NCI-H2196 treated with DMSO at 0.1 percent for 48 hours (cell line): ENCODE results near the gene OTOGL.

ENCODE experiments used
- DNase-seq: peaks from one replicate; lab custom pipeline; 2025; ENCODE audit not compliant: unreplicated experiment; lab: John Stamatoyannopoulos, UW

The OTOGL gene

GRCh38 chr12:80183939-80184338, 84.6 kb downstream of the OTOGL start:
- DNase-seq: no peak

DNA sequence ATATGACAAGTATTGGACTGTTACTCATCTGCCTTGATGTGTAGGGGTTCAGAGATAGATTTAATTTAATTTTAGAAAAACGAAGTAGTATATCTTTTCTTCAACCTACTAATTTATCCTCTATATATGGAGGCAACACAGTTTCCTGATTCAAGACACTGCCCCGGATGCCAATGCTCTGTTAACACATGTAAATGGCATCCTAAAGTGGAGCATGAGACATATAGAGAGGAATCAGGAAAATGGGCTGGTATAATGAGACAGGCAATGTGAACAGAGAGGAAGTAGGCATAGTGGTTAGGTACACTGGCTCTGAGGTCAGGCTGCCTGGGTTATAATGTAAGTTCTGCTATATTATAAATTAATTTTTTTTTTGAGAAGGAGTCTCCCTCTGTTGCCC, 85.6 kb downstream of the OTOGL start:
- no peak for DNase-seq

- peak; percentile 29 for DNase-seq
Observed at GRCh38 chr12:80186727-80187217, 87.4 kb downstream of the OTOGL start.

DNA sequence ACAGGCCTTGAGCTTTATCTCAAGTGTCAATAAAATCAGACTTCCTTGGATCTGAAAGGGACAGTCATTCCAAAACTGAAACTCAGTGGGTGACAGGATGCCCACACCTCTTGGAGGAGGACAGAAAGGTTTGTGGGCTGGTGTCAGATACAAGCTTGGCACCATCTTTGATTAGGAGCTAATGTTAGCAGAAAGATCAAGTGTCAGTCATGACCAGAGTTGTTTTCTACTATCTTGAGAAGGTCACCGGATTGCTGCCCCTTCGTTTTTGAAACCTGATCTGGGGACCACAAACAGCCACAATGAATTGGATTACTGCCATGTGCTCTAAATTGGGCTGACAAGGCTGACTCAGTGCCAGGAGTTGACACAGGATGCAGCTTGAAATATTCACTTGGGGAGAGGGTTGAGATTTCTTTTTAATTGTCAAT, 88.3 kb downstream of the OTOGL start:
- peak; percentile 32 for DNase-seq

DNA sequence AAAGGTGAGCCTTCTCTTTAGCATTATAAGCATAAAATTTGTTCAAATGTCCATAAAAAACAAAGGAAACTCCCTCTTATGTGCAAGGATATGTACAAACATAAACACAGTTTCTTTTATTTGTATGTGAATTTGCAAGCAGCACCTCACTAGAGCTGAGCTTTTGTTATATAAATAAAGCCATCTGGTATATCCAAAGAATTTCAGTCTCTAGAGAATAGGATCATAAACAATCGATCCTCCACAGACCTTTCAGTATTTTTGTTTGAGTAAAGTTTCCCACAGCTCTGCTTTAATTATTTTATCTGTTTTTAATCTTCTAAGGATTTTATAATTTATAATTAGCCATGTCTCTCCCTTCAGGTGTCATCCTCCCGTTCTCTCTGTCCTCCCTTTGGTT, 89.2 kb downstream of the OTOGL start:
- no peak for DNase-seq

GRCh38 chr12:80189241-80189640, 89.9 kb downstream of the OTOGL start:
- no peak for DNase-seq

DNA sequence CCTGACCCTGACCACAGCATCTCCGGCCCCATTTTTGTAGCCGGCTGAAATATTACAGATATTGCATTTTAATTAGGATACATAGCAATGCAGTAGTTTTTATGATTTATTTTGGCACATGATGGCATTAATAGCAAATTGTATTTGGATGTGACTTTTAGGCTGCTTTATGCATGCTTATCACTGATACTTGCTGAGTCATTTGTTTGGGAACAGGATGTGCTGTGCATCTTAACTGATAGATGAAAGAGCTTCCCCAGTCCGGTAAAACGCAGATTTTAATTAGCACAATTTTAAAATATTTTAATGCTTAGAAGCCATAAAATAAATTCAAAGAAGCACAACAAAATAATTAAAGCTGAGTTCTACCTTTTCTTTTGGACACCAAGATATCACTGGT, 90.7 kb downstream of the OTOGL start:
- no peak for DNase-seq

- no peak for DNase-seq
Observed at GRCh38 chr12:80192087-80192486, 92.8 kb downstream of the OTOGL start.

GRCh38 chr12:80193865-80194264, 94.5 kb downstream of the OTOGL start:
- no peak for DNase-seq

DNA sequence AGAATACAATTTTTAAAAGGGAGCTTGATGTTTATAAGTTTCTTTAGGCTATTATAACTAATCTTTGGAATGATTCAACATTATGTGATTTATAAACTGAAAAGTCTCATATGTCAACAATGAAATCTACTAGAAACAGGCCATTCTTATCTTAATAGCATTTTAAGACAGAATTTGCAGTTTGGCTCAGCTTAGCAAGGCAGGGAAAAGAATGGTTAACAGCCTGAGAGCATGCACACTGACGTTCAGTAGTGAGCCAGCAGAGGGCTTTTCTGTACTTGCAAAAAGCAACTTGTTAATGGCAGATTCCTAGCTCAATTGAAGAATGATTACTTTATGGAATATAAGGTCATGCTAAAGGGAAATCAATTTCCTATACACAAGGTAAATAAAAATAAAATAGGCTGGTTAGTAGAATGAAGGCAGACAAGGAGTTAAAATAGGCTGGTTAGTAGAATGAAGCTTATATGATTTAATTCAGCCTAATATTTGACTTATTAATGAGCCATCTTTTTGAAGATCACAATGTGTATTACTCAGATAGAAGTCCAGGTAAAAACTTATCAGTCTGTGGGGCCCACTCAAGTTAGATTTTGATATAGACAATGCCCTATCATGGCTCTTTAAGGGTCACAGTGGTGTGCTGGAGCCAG, 95.9 kb downstream of the OTOGL start:
- no peak for DNase-seq

- DNase-seq: no peak
Observed at GRCh38 chr12:80195737-80196136, 96.4 kb downstream of the OTOGL start.

GRCh38 chr12:80196419-80196818, 97.1 kb downstream of the OTOGL start:
- DNase-seq: no peak

- no peak for DNase-seq
Observed at GRCh38 chr12:80198782-80199337, 99.5 kb downstream of the OTOGL start.

DNA sequence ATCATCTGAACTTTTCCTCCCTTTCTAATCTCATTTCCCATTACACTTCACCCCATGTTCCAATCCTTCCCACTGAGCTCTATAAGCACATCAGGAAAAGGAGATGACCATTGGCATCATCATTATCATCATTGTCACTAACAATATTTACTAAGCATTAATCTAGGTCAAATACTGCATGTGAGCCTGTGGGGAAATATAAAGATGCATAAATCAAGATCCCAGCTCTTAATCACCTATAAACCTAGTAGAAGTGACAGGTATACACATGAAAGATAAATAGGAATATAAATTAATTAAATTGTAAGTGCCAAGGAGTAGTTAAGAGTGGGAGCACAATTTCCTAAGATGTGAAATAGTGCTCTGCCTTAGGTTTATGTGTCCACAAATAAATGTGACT, 100.6 kb downstream of the OTOGL start:
- no peak for DNase-seq

DNA sequence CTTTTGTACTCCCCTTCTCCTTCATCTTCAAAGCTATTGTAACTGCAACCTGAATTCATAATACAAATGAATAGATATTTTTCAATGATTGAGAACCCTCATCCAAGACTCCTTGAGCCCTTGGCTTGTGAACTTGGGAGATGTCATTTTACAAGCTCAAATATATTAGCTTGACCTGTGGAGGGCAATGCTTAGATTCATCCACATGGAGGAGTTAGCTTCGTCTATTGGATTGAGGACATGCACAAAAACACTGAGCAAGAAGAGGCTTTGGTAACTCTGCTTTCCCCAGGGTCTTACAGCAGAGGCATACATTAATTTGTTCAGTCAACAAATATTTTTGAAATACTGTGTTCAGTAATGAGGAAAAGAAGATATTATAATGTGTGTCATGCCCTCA, 101.1 kb downstream of the OTOGL start:
- DNase-seq: no peak

DNA sequence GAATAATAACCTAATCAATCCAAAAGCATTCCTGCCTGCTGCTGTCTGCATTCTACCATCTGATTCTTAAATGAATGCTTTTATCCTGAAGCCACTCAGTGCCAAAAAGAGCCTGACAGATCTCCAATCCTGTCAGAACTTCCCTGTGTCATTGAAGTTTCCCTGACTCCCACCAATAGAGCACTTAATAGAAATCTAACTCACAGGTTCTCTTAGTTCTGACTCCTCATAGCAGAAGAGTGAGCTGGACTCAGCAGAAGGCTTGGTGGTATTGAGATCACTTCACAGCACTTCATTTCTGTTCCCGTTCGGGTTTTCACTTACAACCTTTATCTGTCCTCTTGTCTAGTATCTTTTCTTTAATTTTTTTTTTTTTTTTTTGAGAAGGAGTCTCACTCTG, 102.6 kb downstream of the OTOGL start:
- no peak for DNase-seq

DNA sequence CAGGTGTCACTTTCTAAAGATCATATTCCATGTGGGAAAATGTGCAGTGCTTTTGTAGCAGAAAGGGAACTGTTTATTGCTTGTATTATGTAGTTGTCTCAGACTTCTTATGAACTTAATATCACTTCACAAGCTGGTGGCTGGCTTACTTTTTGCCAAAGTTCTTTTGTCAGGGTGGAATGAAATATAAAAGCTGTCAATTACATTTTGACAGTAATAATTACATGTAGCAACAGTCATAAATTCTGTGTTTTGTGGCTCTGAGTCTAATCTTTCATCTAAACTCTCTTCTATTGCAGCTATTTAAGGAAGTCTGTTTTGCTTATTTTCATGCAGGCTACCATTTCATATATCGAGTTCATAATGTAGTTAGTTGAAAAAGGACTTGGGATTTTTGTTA, 106.6 kb downstream of the OTOGL start:
- DNase-seq: no peak

DNA sequence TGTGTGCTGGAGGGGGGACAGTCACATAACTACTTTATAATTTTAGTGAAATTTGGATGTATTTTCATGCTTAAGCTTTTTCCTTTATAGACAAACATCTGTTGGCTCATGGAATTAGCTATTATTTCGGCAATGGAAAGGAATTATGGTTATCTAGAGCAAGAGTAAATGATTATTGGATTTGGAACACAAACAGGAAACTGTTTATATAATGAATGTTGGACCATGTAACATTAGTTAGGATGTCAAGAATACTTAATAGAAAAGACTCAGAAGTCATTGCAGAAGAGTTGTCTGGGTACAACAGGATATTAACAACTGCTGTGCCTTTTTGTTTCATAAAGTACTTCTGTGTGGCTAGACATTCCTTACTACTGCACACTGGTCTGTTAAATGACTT, 108.7 kb downstream of the OTOGL start:
- DNase-seq: no peak

DNA sequence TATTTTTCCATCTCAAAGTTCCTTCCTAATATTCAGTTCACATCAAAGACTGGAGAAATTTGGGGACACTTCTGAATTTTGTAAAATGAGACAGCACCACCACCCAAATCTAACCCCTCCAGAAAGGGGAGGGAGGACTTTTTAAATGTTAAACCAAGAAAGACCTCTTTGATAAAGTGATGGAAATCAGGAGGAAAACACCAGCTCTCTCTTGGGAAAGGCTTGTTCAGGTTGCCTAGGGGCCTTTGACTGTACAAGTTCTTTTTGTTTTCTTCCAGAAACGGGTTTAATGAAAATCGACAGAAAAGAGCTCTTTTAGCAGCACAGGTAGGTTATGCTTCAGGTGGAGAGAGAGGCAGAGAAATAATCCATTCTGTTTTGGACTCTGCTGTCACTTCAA, 112.3 kb downstream of the OTOGL start:
- no peak for DNase-seq

DNA sequence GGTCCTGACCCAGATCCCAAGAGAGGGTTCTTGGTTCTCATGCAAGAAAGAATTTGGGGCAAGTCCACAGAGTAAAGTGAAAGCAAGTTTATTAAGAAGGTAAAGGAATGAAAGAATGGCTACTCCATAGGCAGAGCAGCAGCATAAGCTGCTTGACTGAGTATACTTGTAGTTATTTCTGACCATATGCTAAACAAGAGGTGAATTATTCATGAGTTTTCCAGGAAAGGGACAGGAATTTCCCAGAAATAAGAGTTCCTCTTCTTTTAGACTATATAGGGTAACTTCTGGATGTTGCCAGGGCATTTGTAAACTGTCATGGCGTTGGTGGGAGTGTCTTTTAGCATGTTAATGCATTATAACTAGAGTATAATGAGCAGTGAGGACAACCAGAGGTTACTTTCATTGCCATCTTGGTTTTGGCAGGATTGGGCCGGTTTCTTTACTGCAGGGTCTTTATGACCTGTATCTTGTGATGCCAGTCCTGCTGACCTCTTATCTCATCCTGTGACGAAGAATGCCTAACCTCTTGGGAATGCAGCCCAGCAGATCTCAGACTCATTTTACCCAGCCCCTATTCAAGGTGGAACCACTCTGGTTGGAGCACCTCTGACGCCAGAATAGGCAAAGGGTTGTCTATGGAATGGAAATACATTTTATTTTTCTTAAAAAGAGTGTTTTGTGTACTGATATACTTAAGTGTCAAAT, 113.8 kb downstream of the OTOGL start:
- DNase-seq: no peak

DNA sequence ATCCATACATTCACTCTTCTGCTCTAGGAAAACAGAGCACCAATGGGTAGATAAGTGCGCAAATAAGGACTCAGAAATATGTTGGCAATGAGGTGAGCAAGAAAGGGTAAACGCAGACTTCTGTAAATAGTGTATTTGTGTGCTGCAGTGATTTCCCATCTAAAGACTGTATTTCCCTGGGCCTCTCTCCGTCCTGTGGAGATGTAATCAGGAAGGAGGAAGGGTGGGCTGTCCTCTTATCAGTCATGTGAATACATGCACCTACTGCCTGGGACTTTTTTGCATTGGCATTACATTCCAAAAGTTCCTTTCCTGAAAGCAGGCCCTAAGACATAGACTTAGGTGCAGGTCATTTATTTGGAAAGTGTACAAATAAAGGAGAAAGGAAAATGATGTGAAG, 114.5 kb downstream of the OTOGL start:
- DNase-seq: no peak

GRCh38 chr12:80217011-80217535, 117.7 kb downstream of the OTOGL start:
- DNase-seq: no peak
